Kidney (tissue), 14 donors: ENCODE results near the gene MYO1H. TPM values are rescaled to one million over a fixed set of nuclear protein-coding genes. Genes with fewer than 3 reads are reported as not detected.

Experiments used
- DNase-seq, 5 donors: peaks; one replicate each; pipeline ENCODE4 v3.0.0-alpha.2; 2013 to 2020
- FAIRE-seq: peaks from 2 replicates; lab custom pipeline; 2012; peaks lifted over from hg19 to GRCh38; lab: Jason Lieb, UNC
- H3K27ac ChIP-seq, 2 donors: one replicate each; pipeline ENCODE4 v1.7.0; 2013; ENCODE audit warnings: low read depth in 2 of 2, low read length in 2 of 2, inconsistent platforms in 1 of 2
- H3K27me3 ChIP-seq: one replicate; pipeline ENCODE4 v1.7.1; 2013; ENCODE audit warnings: low read length, inconsistent platforms; ENCODE audit not compliant: control insufficient read depth, insufficient read depth
- H3K36me3 ChIP-seq, 3 donors: one replicate each; pipeline versions ENCODE4 v1.7.0 to v1.7.1; 2013; ENCODE audit warnings: low read length in 3 of 3, control low read depth in 1 of 3, inconsistent platforms in 1 of 3; ENCODE audit not compliant: insufficient read depth in 3 of 3, control insufficient read depth in 2 of 3
- H3K4me1 ChIP-seq, 3 donors: one replicate each; pipeline versions ENCODE4 v1.7.0 to v1.7.1; 2013; ENCODE audit warnings: low read length in 3 of 3, inconsistent platforms in 1 of 3, low read depth in 1 of 3; ENCODE audit not compliant: control insufficient read depth in 2 of 3, insufficient read depth in 2 of 3
- H3K4me3 ChIP-seq, 3 donors: one replicate each; pipeline versions ENCODE4 v1.7.0 to v1.8.1; 2013; ENCODE audit warnings: low read length in 3 of 3, control low read depth in 1 of 3, inconsistent platforms in 1 of 3
- H3K9ac ChIP-seq, 3 donors: one replicate each; pipeline versions ENCODE4 v1.7.0 to v1.7.1; 2013; ENCODE audit warnings: low read length in 3 of 3, control low read depth in 1 of 3, inconsistent platforms in 1 of 3
- H3K9me3 ChIP-seq, 3 donors: one replicate each; pipeline versions ENCODE4 v1.7.0 to v1.7.1; 2013; ENCODE audit warnings: low read length in 3 of 3, control low read depth in 1 of 3, inconsistent platforms in 1 of 3; ENCODE audit not compliant: control insufficient read depth in 2 of 3, insufficient read depth in 1 of 3
- intact Hi-C: fragments of 100-400 bp; cut with DNase I; formaldehyde crosslinking; loops from one replicate; pipeline ENCODE4 v1.11.1; 2022
- polyA plus RNA-seq: library from polyadenylated mRNA; stranded (reverse); fragments of 350-450 nt; fragmentation: Illumina TruSeq; extraction: RNeasy Lipid Tissue Mini Kit (QIAGEN cat#74804); gene quantifications from one replicate; pipeline ENCODE4 v1.2.3, GENCODE V29; 2014; ENCODE audit warnings: low read depth, low replicate concordance; ENCODE audit not compliant: insufficient read depth
- total RNA-seq: library from RNA; stranded (reverse); fragmentation: NEBNext Ultra II Directional; extraction: Animal tissue kit (Norgen Biotek cat#: 25700); gene quantifications from one replicate; pipeline ENCODE4 v1.2.1, GENCODE V29; 2021
- TF ChIP-seq, protein P1 (sequence below): IDR thresholded peaks from 3 replicates; pipeline ENCODE4 v1.5.1; 2012; ENCODE audit warnings: mild to moderate bottlenecking, moderate library complexity, borderline replicate concordance; ENCODE audit not compliant: insufficient read depth; ENCODE audit errors: extremely low read depth
- donor health status: control.
- donor health status: control.
- donor health status: control.
- donor health status: control.
- donor health status: control.
- donor health status: DM: yes; HTN: yes; CAD: no.
- donor health status: Normal renal cell carcinoma (clear cell type).

MYO1H gene
- total and polyA plus RNA-seq, 2 donors from 2014 or later, result 0.56 TPM; not detected in 1

DNA sequence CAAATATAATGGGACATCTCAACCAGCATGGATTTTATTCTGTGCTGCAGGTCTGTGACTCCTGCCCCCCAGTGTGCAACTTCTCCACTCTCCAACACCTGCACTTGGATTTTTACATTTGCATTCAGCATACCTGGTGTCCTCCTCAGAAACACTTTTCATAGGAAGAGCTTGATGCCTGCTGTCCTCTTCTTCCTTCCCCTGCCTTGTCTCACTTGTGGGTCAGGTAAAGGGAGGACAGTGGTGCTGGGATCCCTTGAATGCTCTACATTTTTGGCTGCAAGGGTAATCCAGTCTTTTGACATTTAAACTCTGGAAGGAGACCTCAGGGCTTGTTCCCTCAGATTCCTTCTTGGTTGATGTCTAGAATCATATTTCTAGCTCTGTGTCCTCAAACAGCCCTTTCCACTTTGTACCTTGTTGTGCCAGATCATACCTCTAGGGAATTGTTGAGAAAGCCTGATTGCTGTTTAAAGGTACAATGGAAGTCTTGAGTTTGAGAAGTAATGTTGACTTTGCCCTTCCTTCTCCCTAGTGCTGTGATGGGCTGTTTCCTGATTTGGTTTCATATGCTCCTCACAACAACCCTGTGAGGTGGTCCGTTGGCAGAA is 142.4 kb downstream of the MYO1H start:
- intact Hi-C loops, result no loop called here
- Histone ChIP-seq H3K9me3 (no peaks in the 10 kb centered on the region), H3K27ac (no peak overlapping the region), H3K27me3 (no peaks in the 10 kb centered on the region), H3K4me3 (no peak overlapping the region), H3K4me1 (no peaks in the 10 kb centered on the region), H3K36me3 (peaks cover 28 to 66% (median 58%) of the 10 kb centered on the region in 3 donors), H3K9ac (no peak overlapping the region)
- no peak for FAIRE-seq
- DNase-seq, result no peak
- TF ChIP-seq, protein P1, sequence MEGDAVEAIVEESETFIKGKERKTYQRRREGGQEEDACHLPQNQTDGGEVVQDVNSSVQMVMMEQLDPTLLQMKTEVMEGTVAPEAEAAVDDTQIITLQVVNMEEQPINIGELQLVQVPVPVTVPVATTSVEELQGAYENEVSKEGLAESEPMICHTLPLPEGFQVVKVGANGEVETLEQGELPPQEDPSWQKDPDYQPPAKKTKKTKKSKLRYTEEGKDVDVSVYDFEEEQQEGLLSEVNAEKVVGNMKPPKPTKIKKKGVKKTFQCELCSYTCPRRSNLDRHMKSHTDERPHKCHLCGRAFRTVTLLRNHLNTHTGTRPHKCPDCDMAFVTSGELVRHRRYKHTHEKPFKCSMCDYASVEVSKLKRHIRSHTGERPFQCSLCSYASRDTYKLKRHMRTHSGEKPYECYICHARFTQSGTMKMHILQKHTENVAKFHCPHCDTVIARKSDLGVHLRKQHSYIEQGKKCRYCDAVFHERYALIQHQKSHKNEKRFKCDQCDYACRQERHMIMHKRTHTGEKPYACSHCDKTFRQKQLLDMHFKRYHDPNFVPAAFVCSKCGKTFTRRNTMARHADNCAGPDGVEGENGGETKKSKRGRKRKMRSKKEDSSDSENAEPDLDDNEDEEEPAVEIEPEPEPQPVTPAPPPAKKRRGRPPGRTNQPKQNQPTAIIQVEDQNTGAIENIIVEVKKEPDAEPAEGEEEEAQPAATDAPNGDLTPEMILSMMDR, result no peak

DNA sequence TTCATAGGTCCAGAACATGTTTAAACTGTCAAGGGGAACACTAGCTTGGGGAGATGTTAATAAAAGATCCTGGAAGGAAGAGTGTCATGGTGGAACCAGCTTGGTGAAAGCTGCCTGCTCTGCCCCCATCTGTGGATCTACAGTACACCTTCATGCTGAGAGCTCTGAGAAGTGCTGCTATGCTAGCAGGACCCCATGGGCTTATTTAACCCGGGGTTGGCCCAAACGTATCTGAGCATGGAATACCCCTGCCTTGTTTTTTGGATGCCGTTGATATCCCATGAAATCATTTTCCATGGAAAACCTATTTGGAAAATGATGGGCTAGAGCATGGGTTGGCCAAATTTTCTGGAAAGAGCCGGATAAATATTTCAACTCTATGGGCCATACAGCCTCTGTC is 144.0 kb downstream of the MYO1H start:
- peaks cover 17 to 58% (median 43%) of the 10 kb centered on the region in 3 donors for H3K36me3 ChIP-seq
- H3K4me3 ChIP-seq, result no peak overlapping the region
- intact Hi-C loops, result no loop called here
- DNase-seq (no peak), FAIRE-seq (no peak)
- no peaks in the 10 kb centered on the region for H3K4me1 ChIP-seq
- H3K27ac ChIP-seq, result no peak overlapping the region
- no peaks in the 10 kb centered on the region for H3K27me3 ChIP-seq
- TF ChIP-seq, protein P1, result no peak
- no peaks in the 10 kb centered on the region for H3K9me3 ChIP-seq
- no peak overlapping the region for H3K9ac ChIP-seq

DNA sequence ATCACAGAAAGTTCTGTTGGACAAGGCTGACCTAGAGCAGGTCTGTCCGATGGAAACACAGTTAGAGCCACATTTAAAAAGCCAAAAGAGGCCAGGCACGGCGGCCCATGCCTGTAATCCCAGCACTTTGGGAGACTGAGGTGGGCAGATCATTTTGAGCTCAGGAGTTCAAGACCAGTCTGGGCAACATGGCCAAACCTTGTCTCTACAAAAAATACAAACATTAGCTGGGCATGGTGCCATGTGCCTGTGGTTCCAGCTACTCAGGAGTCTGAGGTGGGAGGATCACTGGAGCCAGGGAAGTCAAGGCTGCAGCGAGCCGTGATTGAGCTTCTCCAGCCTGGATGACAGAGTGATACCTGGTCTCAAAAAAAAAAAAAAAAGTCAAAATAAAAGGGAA is 144.7 kb downstream of the MYO1H start:
- Histone ChIP-seq H3K4me3 (no peak overlapping the region), H3K27me3 (no peaks in the 10 kb centered on the region), H3K27ac (no peak overlapping the region), H3K4me1 (no peaks in the 10 kb centered on the region), H3K9me3 (no peaks in the 10 kb centered on the region), H3K9ac (no peak overlapping the region), H3K36me3 (peaks cover 16 to 53% (median 36%) of the 10 kb centered on the region in 3 donors)
- TF ChIP-seq, protein P1, result no peak
- intact Hi-C loops, result no loop called here
- FAIRE-seq, result no peak
- DNase-seq, result no peak

DNA sequence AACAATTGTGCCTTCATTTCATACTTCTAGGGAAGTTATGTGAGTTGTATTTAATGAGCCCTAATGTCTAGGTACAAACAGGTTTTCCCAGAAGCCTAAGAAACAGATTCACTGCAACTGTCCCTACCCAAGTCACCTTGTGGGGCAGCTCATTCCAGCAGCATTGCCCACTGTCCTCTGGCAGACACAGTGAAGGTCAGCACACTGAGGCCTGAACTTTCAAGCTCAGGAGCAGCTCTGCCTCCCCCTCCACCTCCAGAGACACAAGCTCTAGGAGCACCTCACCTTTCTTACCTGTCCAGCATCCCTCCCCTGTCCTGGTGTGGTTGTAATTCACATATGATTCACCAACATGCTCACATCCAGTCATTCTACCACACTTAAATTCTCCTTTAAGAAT is 145.4 kb downstream of the MYO1H start:
- Histone ChIP-seq H3K36me3 (peaks cover 15 to 51% (median 36%) of the 10 kb centered on the region in 3 donors), H3K27me3 (no peaks in the 10 kb centered on the region)
- FAIRE-seq, result no peak

More for the DNA sequence above, 145.4 kb downstream of the MYO1H start:
- Histone ChIP-seq H3K4me3 (no peak overlapping the region), H3K9ac (no peak overlapping the region), H3K9me3 (no peaks in the 10 kb centered on the region), H3K27ac (no peak overlapping the region), H3K4me1 (no peaks in the 10 kb centered on the region)
- TF ChIP-seq, protein P1, result no peak
- intact Hi-C loops, result no loop called here
- DNase-seq, result no peak
